Mucosa of descending colon (tissue), 3 donors: ENCODE results near the gene SUCNR1. TPM values are rescaled to one million over a fixed set of nuclear protein-coding genes. Genes with fewer than 3 reads are reported as not detected.

Source experiments
- ATAC-seq: fragments of 200-7000 bp; cut with Tn5 transposase; one replicate; pipeline ENCODE4 v1.9.1; 2020; ENCODE audit warnings: mild to moderate bottlenecking, moderate library complexity
- DNase-seq, 3 donors: peaks; one replicate each; pipeline ENCODE4 v3.0.0-alpha.2; 2020
- H3K36me3 ChIP-seq: fragments of 200-600 bp; one replicate; pipeline ENCODE4 v1.8.0; 2021; ENCODE audit warnings: low read depth, mild to moderate bottlenecking
- H3K4me1 ChIP-seq: fragments of 200-600 bp; one replicate; pipeline ENCODE4 v1.8.0; 2021; ENCODE audit warnings: low read depth, mild to moderate bottlenecking
- H3K4me3 ChIP-seq: fragments of 200-600 bp; one replicate; pipeline ENCODE4 v1.8.0; 2021; ENCODE audit warnings: mild to moderate bottlenecking
- H3K9me3 ChIP-seq: fragments of 200-600 bp; one replicate; pipeline ENCODE4 v1.8.0; 2021; ENCODE audit warnings: mild to moderate bottlenecking
- intact Hi-C, 2 donors: fragments of 100-400 bp; cut with DNase I in 1 of 2; cut with micrococcal nuclease in 1 of 2; formaldehyde crosslinking; loops; one replicate each; pipeline versions ENCODE4 v1.11.0 to v1.11.1; 2022; cut with DNase I, micrococcal nuclease
- total RNA-seq, 3 donors: library from RNA; stranded (reverse); fragmentation: NEBNext Ultra II Directional in 2 of 3; extraction: Animal tissue kit (Norgen Biotek cat#: 25700) in 2 of 3; gene quantifications; one replicate each; pipeline versions ENCODE4 v1.2.1 to v1.2.4, GENCODE V29; 2021 to 2023
- TF ChIP-seq, protein P1 (sequence below): fragments of 200-600 bp; IDR thresholded peaks from one replicate; pipeline ENCODE4 v1.8.0; 2022; ENCODE audit warnings: antibody characterized with exemption, mild to moderate bottlenecking
- donor health status: DM: no; HTN: no; CAD: no; lungs with moderate emphysema.
- donor health status: DM: no; HTN: no; CAD: no.
- donor health status: DM: no; HTN: yes; CAD: no.

The SUCNR1 gene
- total RNA-seq, 3 donors from 2014 or later: 0.35 to 0.65 (median 0.41) TPM

DNA sequence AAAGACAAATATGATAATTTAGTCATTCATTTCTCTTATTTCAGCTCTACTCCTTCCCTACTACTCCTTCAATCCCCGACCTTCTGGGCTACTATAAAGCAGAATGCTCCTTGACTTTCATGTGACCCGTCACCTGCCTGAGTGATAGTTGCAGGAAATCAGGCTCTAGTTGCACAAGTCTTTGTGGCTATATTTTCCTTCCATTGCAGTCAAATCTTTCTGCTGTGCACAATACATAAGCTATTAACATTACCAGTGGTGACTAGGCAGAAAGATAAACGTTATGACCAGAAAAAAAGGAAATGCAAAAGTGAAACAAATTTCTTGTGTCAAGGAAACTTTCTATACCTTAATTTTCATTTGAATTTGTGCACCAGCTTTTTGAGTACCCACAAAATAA is 2.3 kb downstream of the SUCNR1 start:
- TF ChIP-seq, protein P1, sequence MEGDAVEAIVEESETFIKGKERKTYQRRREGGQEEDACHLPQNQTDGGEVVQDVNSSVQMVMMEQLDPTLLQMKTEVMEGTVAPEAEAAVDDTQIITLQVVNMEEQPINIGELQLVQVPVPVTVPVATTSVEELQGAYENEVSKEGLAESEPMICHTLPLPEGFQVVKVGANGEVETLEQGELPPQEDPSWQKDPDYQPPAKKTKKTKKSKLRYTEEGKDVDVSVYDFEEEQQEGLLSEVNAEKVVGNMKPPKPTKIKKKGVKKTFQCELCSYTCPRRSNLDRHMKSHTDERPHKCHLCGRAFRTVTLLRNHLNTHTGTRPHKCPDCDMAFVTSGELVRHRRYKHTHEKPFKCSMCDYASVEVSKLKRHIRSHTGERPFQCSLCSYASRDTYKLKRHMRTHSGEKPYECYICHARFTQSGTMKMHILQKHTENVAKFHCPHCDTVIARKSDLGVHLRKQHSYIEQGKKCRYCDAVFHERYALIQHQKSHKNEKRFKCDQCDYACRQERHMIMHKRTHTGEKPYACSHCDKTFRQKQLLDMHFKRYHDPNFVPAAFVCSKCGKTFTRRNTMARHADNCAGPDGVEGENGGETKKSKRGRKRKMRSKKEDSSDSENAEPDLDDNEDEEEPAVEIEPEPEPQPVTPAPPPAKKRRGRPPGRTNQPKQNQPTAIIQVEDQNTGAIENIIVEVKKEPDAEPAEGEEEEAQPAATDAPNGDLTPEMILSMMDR: no peak
- peak in 1 of 3 donors; percentile 37 for DNase-seq
- ATAC-seq: peak; percentile 80
- no peak overlapping the region for H3K4me3 ChIP-seq
- intact Hi-C loops: no loop called here
- H3K9me3 ChIP-seq: no peaks in the 10 kb centered on the region
- no peaks in the 10 kb centered on the region for H3K4me1 ChIP-seq
- H3K36me3 ChIP-seq: no peaks in the 10 kb centered on the region

DNA sequence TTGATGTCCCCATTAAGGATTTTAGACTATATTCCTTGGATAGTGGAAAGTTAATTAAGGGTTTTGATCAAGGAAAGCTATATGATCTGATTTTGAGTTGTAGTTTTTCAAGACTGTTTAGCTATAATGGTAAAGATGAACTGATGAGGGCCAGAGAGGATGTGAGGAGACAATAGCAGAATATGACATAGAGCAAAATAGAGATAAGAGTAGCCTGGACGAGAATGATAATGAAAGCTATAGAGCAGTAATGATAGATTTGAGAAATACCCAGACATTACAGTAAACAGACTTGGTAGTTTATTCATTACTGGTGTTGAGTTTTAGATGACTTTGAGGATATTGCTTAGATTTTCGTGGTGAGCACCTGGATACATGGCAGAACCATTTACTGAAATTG is 3.8 kb downstream of the SUCNR1 start:
- intact Hi-C loops: no loop called here
- TF ChIP-seq, protein P1: no peak
- DNase-seq: no peak

DNA sequence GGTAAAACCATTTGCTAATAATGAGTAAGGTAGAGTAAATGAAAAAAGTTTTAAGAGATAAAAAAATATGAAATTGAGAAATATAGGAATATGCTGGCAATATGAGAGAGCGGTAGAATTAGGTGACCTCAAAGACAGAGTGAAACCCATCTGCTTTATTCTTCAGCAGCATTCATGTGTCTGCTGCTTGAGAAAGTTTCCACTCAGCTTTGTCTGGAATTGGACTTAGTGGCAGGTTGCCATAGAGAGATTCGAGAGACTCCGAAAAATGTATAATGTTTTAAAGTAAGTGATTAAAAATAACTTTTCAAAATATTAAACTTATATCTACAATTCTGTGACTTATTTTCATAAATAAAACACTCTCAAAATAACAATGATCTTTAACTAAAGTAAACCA is 5.0 kb downstream of the SUCNR1 start:
- no peaks in the 10 kb centered on the region for H3K4me1 ChIP-seq

More for the DNA sequence above, 3.8 kb downstream of the SUCNR1 start:
- H3K4me1 ChIP-seq: no peaks in the 10 kb centered on the region
- no peak overlapping the region for H3K4me3 ChIP-seq
- no peaks in the 10 kb centered on the region for H3K9me3 ChIP-seq
- H3K36me3 ChIP-seq: no peaks in the 10 kb centered on the region
- ATAC-seq: no peak

DNA sequence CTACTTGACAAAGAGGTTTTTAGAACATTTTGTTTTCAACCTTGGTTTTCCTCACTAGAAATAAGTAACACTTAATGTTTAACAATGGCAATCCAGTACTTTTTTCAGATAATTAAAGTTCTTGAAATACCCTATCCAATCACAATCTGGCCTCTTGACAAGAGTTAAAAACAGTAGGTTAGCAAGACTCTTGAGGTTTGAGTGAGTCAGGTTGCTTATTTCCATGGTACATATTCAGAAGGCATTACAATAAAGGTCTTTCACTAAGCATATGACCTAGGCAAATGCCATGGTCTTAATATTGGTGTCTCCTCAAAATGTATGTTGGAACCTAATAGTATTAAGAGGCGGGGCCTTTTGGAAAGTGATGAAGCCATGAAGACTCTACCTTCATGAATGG is 5.6 kb downstream of the SUCNR1 start:
- intact Hi-C loops: no loop called here
- no peaks in the 10 kb centered on the region for H3K4me1 ChIP-seq

More for the DNA sequence above, 5.0 kb downstream of the SUCNR1 start:
- Histone ChIP-seq H3K36me3 (no peaks in the 10 kb centered on the region), H3K9me3 (no peaks in the 10 kb centered on the region), H3K4me3 (no peak overlapping the region)
- no peak for DNase-seq
- no peak for ATAC-seq
- TF ChIP-seq, protein P1: no peak
- intact Hi-C loops: no loop called here

DNA sequence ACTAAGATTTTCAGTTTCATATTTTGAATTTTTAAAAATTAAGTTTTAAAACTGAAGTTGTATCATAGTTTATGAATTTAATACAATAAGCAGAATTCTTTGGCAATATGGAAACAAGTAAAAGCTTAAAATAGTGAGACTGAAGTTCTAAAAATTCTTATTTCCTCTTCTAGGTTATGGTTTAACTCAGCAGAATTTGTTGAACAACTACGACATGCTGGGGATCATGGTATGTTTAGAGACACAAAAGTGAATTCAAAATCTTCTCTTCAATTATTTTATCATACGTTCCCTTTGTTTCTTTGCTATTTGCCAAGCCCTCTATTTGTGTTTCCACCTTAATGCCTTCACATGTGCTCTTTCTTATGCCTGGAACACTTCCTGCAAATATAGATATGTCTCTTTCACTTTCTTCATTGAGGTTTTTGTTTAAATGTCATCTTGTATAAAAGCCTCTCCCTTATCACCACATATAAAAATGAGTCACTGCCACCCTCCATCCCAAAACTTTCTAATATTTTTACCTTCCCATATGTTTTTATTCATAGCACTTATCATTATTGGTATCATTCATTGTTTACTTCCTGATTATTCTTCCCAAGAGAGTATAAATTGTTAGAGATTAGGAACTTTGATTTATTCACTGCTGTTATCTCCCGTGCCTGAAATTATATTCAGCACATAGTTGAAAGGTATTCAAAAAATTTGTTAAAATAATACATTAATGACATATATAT is 6.4 kb downstream of the SUCNR1 start:
- H3K4me3 ChIP-seq: no peak overlapping the region
- TF ChIP-seq, protein P1: no peak
- no peaks in the 10 kb centered on the region for H3K4me1 ChIP-seq
- no peaks in the 10 kb centered on the region for H3K36me3 ChIP-seq
- ATAC-seq: peak; percentile 58
- DNase-seq: no peak
- no peaks in the 10 kb centered on the region for H3K9me3 ChIP-seq
- intact Hi-C loops: no loop called here

More for the DNA sequence above, 5.6 kb downstream of the SUCNR1 start:
- no peak for ATAC-seq
- H3K36me3 ChIP-seq: no peaks in the 10 kb centered on the region
- DNase-seq: no peak
- H3K4me3 ChIP-seq: no peak overlapping the region
- H3K9me3 ChIP-seq: no peaks in the 10 kb centered on the region
- TF ChIP-seq, protein P1: no peak

DNA sequence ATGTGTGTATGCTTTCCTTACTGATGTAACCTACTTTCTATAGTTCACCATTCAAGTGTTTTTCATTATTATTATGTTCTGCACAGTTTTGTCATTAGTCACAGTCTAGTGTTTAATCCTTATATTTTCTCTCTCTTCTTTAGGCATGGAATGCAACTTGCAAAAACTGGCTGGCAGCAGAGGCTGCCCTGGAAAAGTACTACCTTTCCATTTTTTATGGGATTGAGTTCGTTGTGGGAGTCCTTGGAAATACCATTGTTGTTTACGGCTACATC is 6.9 kb downstream of the SUCNR1 start:
- TF ChIP-seq, protein P1: no peak
- intact Hi-C loops: no loop called here
- no peak overlapping the region for H3K4me3 ChIP-seq
- no peak for DNase-seq
- no peaks in the 10 kb centered on the region for H3K4me1 ChIP-seq
- no peak for ATAC-seq
- H3K36me3 ChIP-seq: no peaks in the 10 kb centered on the region
- no peaks in the 10 kb centered on the region for H3K9me3 ChIP-seq
